HEK293 (cell line): ENCODE results near the gene GTSE1.
A peak's percentile ranks its signal among the peaks of the same experiment; 100 is the strongest.

Experiments
- CTCF ChIP-seq: fragments of 450-650 bp; formaldehyde crosslinking; IDR thresholded peaks from 2 replicates; pipeline ENCODE4 v1.5.1; 2016; ENCODE audit warnings: missing biosample characterization, missing genetic modification characterization
- IKZF3 ChIP-seq: fragments of 450-650 bp; IDR thresholded peaks from 2 replicates; pipeline ENCODE4 v1.5.0; 2018; ENCODE audit warnings: missing biosample characterization, mild to moderate bottlenecking, missing genetic modification characterization, moderate library complexity
- ZNF169 ChIP-seq: fragments of 450-650 bp; formaldehyde crosslinking; IDR thresholded peaks from 2 replicates; pipeline ENCODE4 v1.5.1; 2016; ENCODE audit warnings: missing biosample characterization, missing genetic modification characterization
- ZNF174 ChIP-seq: fragments of 450-650 bp; formaldehyde crosslinking; IDR thresholded peaks from 2 replicates; pipeline ENCODE4 v1.5.0; 2017; ENCODE audit warnings: missing biosample characterization, mild to moderate bottlenecking, missing genetic modification characterization
- ZNF175 ChIP-seq: fragments of 450-650 bp; formaldehyde crosslinking; IDR thresholded peaks from 2 replicates; pipeline ENCODE4 v1.5.1; 2016; ENCODE audit warnings: missing biosample characterization, missing genetic modification characterization
- ZNF560 ChIP-seq: fragments of 450-650 bp; formaldehyde crosslinking; IDR thresholded peaks from 2 replicates; pipeline ENCODE4 v1.5.1; 2017; ENCODE audit warnings: missing biosample characterization, missing genetic modification characterization, borderline replicate concordance
- ZNF561 ChIP-seq: fragments of 450-650 bp; IDR thresholded peaks from 2 replicates; pipeline ENCODE4 v1.5.1; 2018; ENCODE audit warnings: missing biosample characterization, missing genetic modification characterization, borderline replicate concordance
- ZSCAN5A ChIP-seq: fragments of 450-650 bp; formaldehyde crosslinking; IDR thresholded peaks from 2 replicates; pipeline ENCODE4 v1.5.1; 2016; ENCODE audit warnings: missing biosample characterization, missing genetic modification characterization

GRCh38 chr22:46267431-46268279 is 29.0 kb upstream of the GTSE1 start, which contains the start of gene TTC38:
- TF ChIP-seq ZNF560 (no peak), IKZF3 (tag by site-specific recombination) (peak; percentile 84), ZNF169 (tag by site-specific recombination) (no peak), ZNF175 (tag by site-specific recombination) (no peak), CTCF (tag by site-specific recombination) (no peak), ZNF174 (tag by site-specific recombination) (no peak), ZNF561 (no peak), ZSCAN5A (tag by site-specific recombination) (no peak; the same call in 1 of the 2 replicates)
